HepG2 (cell line): ENCODE results near the gene H2AZ2. TPM values are rescaled to one million over a fixed set of nuclear protein-coding genes. Genes with fewer than 3 reads are reported as not detected.

ENCODE experiments used
- ATAC-seq: fragments of 200-7000 bp; cut with Tn5 transposase; 3 replicates; pipeline ENCODE4 v1.9.1; 2020; ENCODE audit warnings: mild to moderate bottlenecking, moderate library complexity
- BruUV-seq: library from RNA; stranded (reverse); fragments of 400-500 nt; replicated peaks from 2 replicates; lab custom pipeline; 2021; lab: Mats Ljungman, UMichigan
- CTCF ChIA-PET: fragments of 300-600 bp; formaldehyde crosslinking; extraction: SDS; loops from one replicate; lab custom pipeline; 2021; ENCODE audit warnings: low total read pairs, inconsistent platforms, low intra/inter-chr PET ratio; lab: Yijun Ruan, JAX
- POLR2A ChIA-PET: fragments of 350-600 bp; sonication (Branson Sonifier 250); formaldehyde crosslinking; loops from one replicate; lab custom pipeline; 2020; ENCODE audit warnings: antibody characterized with exemption, inconsistent platforms; lab: Yijun Ruan, JAX
- DNase-seq: peaks from one replicate; pipeline ENCODE4 v3.0.0-alpha.2; 2015; ENCODE audit warnings: low spot score
- FAIRE-seq: peaks from 3 replicates; lab custom pipeline; 2011; peaks lifted over from hg19 to GRCh38; lab: Jason Lieb, UNC
- H2AFZ ChIP-seq: one replicate; pipeline ENCODE4 v1.6.1; 2011; ENCODE audit warnings: low read length, inconsistent platforms
- H3K27ac ChIP-seq: fragments of 300-600 bp; 3 replicates; pipeline ENCODE4 v1.8.0; 2011; ENCODE audit warnings: mixed run types, mild to moderate bottlenecking, mixed read lengths, low read length, inconsistent platforms; ENCODE audit not compliant: insufficient read depth; ENCODE audit errors: extremely low read length
- H3K27me3 ChIP-seq, 2 experiments: fragments of 200-600 bp in 1 of 2; 2 replicates in 1 of 2; 3 replicates in 1 of 2; pipeline versions ENCODE4 v1.6.0 to v1.8.0; 2011; ENCODE audit warnings: low read length in 2 of 2, mild to moderate bottlenecking in 2 of 2, moderate library complexity in 2 of 2, inconsistent platforms in 1 of 2; ENCODE audit not compliant: insufficient read depth in 2 of 2, control insufficient read depth in 1 of 2
- H3K36me3 ChIP-seq, 2 experiments: fragments of 200-600 bp in 1 of 2; replicated peaks in 1 of 2; 2 replicates in 1 of 2; 3 replicates in 1 of 2; pipeline versions ENCODE4 v1.5.1 to v1.8.0; 2011; ENCODE audit warnings: low read length in 2 of 2, inconsistent platforms in 1 of 2; ENCODE audit not compliant: insufficient read depth in 2 of 2, control insufficient read depth in 1 of 2
- H3K4me1 ChIP-seq: 2 replicates; pipeline ENCODE4 v1.5.1; 2012; ENCODE audit warnings: low read length, inconsistent platforms; ENCODE audit not compliant: insufficient read depth
- H3K4me2 ChIP-seq: 2 replicates; pipeline ENCODE4 v1.6.0; 2011; ENCODE audit warnings: low read depth, low read length, inconsistent platforms
- H3K4me3 ChIP-seq, 3 experiments: fragments of 200-600 bp in 1 of 3; sonication (generic), shearing (Covaris generic) in 1 of 3; replicated peaks in 1 of 3; 2 replicates each; pipeline ENCODE4 v1.5.1; 2011 to 2016; ENCODE audit warnings: low read length in 3 of 3, inconsistent platforms in 2 of 3, low read depth in 2 of 3, mild to moderate bottlenecking in 2 of 3, control low read depth in 1 of 3, mixed read lengths in 1 of 3; ENCODE audit not compliant: insufficient read depth in 1 of 3
- H3K79me2 ChIP-seq: one replicate; pipeline ENCODE4 v1.6.1; 2011; ENCODE audit warnings: low read length, inconsistent platforms; ENCODE audit not compliant: insufficient read depth
- H3K9ac ChIP-seq: 2 replicates; pipeline ENCODE4 v1.6.0; 2011; ENCODE audit warnings: mild to moderate bottlenecking, low read depth, low read length, inconsistent platforms; ENCODE audit not compliant: insufficient read depth
- H3K9me3 ChIP-seq: 2 replicates; pipeline ENCODE4 v1.5.1; 2012; ENCODE audit warnings: mild to moderate bottlenecking, low read length
- H4K20me1 ChIP-seq: 2 replicates; pipeline ENCODE4 v1.6.0; 2011; ENCODE audit warnings: inconsistent platforms, mild to moderate bottlenecking, low read length, moderate library complexity; ENCODE audit not compliant: insufficient read depth
- CEBPB ChIP-seq: IDR thresholded peaks from 2 replicates; pipeline ENCODE4 v1.6.1; 2011; ENCODE audit warnings: low read depth, low read length, improper control_type of control experiment, borderline replicate concordance
- CEBPG ChIP-seq: IDR thresholded peaks from 2 replicates; pipeline ENCODE4 v1.6.1; 2016
- FOXP1 ChIP-seq, 2 experiments: fragments of 450-650 bp in 1 of 2; IDR thresholded peaks; 2 replicates each; pipeline ENCODE4 v1.6.1; 2017 to 2018; ENCODE audit warnings: antibody characterized with exemption in 1 of 2
- GATAD2A ChIP-seq: IDR thresholded peaks from 2 replicates; pipeline ENCODE4 v1.6.1; 2016
- HMG20B ChIP-seq: conservative IDR thresholded peaks from 2 replicates; pipeline ENCODE4 v1.6.1; 2016; ENCODE audit warnings: missing genetic modification reagents, missing compliant biosample characterization
- LCORL ChIP-seq, 2 experiments: fragments of 450-650 bp in 1 of 2; sonication (generic) in 1 of 2; formaldehyde crosslinking in 1 of 2; IDR thresholded peaks; 2 replicates each; pipeline versions ENCODE4 v1.5.0 to v1.6.1; 2017 to 2020; ENCODE audit warnings: antibody characterized with exemption in 1 of 2, missing genetic modification reagents in 1 of 2
- MYC ChIP-seq: sonication (generic); formaldehyde crosslinking; IDR thresholded peaks from 2 replicates; pipeline ENCODE4 v1.9.0; 2021; ENCODE audit warnings: missing genetic modification reagents, borderline replicate concordance
- NFATC3 ChIP-seq: sonication (generic); formaldehyde crosslinking; IDR thresholded peaks from 2 replicates; pipeline ENCODE4 v1.5.1; 2020; ENCODE audit warnings: mild to moderate bottlenecking, missing genetic modification reagents
- NR2C2 ChIP-seq: sonication (generic); formaldehyde crosslinking; IDR thresholded peaks from 2 replicates; pipeline ENCODE4 v1.4.0; 2020; ENCODE audit warnings: missing genetic modification reagents, mild to moderate bottlenecking, moderate library complexity, borderline replicate concordance
- NR2F2 ChIP-seq: IDR thresholded peaks from 2 replicates; pipeline ENCODE4 v1.6.1; 2012; ENCODE audit warnings: low read depth, inconsistent platforms, borderline replicate concordance
- ONECUT2 ChIP-seq: sonication (generic); formaldehyde crosslinking; IDR thresholded peaks from 2 replicates; pipeline ENCODE4 v1.4.0; 2020; ENCODE audit warnings: missing genetic modification reagents
- PHF21A ChIP-seq: sonication (generic); formaldehyde crosslinking; IDR thresholded peaks from 2 replicates; pipeline ENCODE4 v1.5.0; 2020; ENCODE audit warnings: mild to moderate bottlenecking, missing genetic modification reagents
- SOX13 ChIP-seq, 3 experiments: fragments of 450-650 bp in 1 of 3; sonication (generic) in 1 of 3; formaldehyde crosslinking in 1 of 3; IDR thresholded peaks in 2 of 3; conservative IDR thresholded peaks in 1 of 3; 2 replicates each; pipeline versions ENCODE4 v1.5.0 to v1.6.1; 2016 to 2020; ENCODE audit warnings: antibody characterized with exemption in 1 of 3, mild to moderate bottlenecking in 1 of 3, missing compliant biosample characterization in 1 of 3, missing genetic modification reagents in 1 of 3, moderate library complexity in 1 of 3
- YEATS4 ChIP-seq: sonication (generic); formaldehyde crosslinking; IDR thresholded peaks from 2 replicates; pipeline ENCODE4 v1.4.0; 2020; ENCODE audit warnings: missing genetic modification reagents, borderline replicate concordance
- ZMYM4 ChIP-seq: sonication (generic); formaldehyde crosslinking; IDR thresholded peaks from 2 replicates; pipeline ENCODE4 v1.8.1; 2023; ENCODE audit warnings: mild to moderate bottlenecking, missing genetic modification reagents
- ZNF180 ChIP-seq: sonication (generic); formaldehyde crosslinking; IDR thresholded peaks from 2 replicates; pipeline ENCODE4 v1.4.0; 2020; ENCODE audit warnings: low read depth, missing genetic modification reagents, borderline replicate concordance
- ZNF263 ChIP-seq: sonication (generic); formaldehyde crosslinking; IDR thresholded peaks from 2 replicates; pipeline ENCODE4 v1.4.0; 2020; ENCODE audit warnings: missing genetic modification reagents
- WGBS: methylation state at CpG from one replicate; pipeline ENCODE4 v1.1.6; 2017; ENCODE audit warnings: low lambda C conversion rate; 5-methylcytosine and 5-hydroxymethylcytosine counted together
- in situ Hi-C: cut with HindIII; loops from 2 replicates; pipeline ENCODE4 v1.10.0; 2017; ENCODE audit warnings: low pct_unique_long_range_greater_than_20kb; ENCODE audit not compliant: extremely low pct_ligation_motif_present
- intact Hi-C: fragments of 100-400 bp; cut with micrococcal nuclease; formaldehyde crosslinking; loops from one replicate; pipeline ENCODE4 v1.10.0; 2022; ENCODE audit not compliant: unreplicated experiment
- polyA plus RNA-seq, 8 experiments: library from polyadenylated mRNA; depleted of rRNA in 3 of 8; stranded (reverse) in 7 of 8; unstranded in 1 of 8; fragments of >200 nt; fragmentation: Illumina TruSeq in 4 of 8; extraction: Trizol in 4 of 8; gene quantifications; 2 replicates each; pipeline versions ENCODE4 v1.2.1 to v1.2.3, GENCODE V29; 2011 to 2016; ENCODE audit warnings: low read depth in 4 of 8, missing spikeins in 1 of 8, mixed read lengths in 1 of 8; ENCODE audit not compliant: insufficient read depth in 1 of 8
- total RNA-seq, 5 experiments: library from RNA; depleted of rRNA; stranded (reverse); fragments of >200 nt; fragmentation: Illumina TruSeq; extraction: Trizol; gene quantifications; 2 replicates each; pipeline ENCODE4 v1.2.3, GENCODE V29; 2016; ENCODE audit warnings: low read depth in 1 of 5
- TF ChIP-seq, protein P1 (sequence below): sonication (generic); formaldehyde crosslinking; IDR thresholded peaks from 2 replicates; pipeline ENCODE4 v1.4.0; 2020; ENCODE audit warnings: mild to moderate bottlenecking, missing genetic modification reagents
- TF ChIP-seq, protein P2 (sequence below): sonication (generic); formaldehyde crosslinking; IDR thresholded peaks from 2 replicates; pipeline ENCODE4 v1.4.0; 2020; ENCODE audit warnings: mild to moderate bottlenecking, missing genetic modification reagents

The H2AZ2 gene
- total and polyA plus RNA-seq, 2 of the 13 experiments (the other 11 are each of a cell fraction or from before 2014, with no cell fraction given), result 121 to 223 TPM

GRCh38 chr7:44893710-44894234 is 45.9 kb upstream of the H2AZ2 start:
- CTCF ChIA-PET, result no interaction called here
- POLR2A ChIA-PET, result interaction anchor here (2.4 kb wide), 1 partner anchor 9 kb away, joined by 12 read pairs; the partner anchor contains the start of gene PURB
- no peak overlapping the region for H3K27ac ChIP-seq
- 4% methylated on average over 8 of the region's 8 CpGs for WGBS
- no peaks in the 10 kb centered on the region for H4K20me1 ChIP-seq
- TF ChIP-seq, protein P1, sequence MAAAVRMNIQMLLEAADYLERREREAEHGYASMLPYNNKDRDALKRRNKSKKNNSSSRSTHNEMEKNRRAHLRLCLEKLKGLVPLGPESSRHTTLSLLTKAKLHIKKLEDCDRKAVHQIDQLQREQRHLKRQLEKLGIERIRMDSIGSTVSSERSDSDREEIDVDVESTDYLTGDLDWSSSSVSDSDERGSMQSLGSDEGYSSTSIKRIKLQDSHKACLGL (CRISPR knock-in tag), result no peak
- TF ChIP-seq LCORL (IDR thresholded peaks at IDR 0.05) (no peak), LCORL (CRISPR knock-in tag; IDR thresholded peaks at IDR 0.05) (0 out of 2 replicates have a peak, but pooled peaks have one; percentile 21), CEBPG (CRISPR knock-in tag) (peak; percentile 79), NFATC3 (CRISPR knock-in tag) (no peak), SOX13 (IDR thresholded peaks at IDR 0.05) (no peak), SOX13 (CRISPR knock-in tag; conservative IDR thresholded peaks at IDR 0.05 in 1 of 2, IDR thresholded peaks at IDR 0.05 in 1 of 2) (0 out of 4 replicates have a peak, but pooled peaks of 1 of the 2 experiments have one; percentile 7), NR2F2 (no peak), HMG20B (CRISPR knock-in tag) (0 out of 2 replicates have a peak, but pooled peaks have one; percentile 35), YEATS4 (0 out of 2 replicates have a peak, but pooled peaks have one; percentile 29), ZNF263 (CRISPR knock-in tag) (0 out of 2 replicates have a peak, but pooled peaks have one; percentile 43), ONECUT2 (CRISPR knock-in tag) (peak; percentile 69), ZNF180 (no peak), CEBPB (peak; percentile 46; the same call in 1 of the 2 replicates), MYC (0 out of 2 replicates have a peak, but pooled peaks have one; percentile 23), FOXP1 (IDR thresholded peaks at IDR 0.05) (no peak), FOXP1 (CRISPR knock-in tag; IDR thresholded peaks at IDR 0.05) (no peak), ZMYM4 (0 out of 2 replicates have a peak, but pooled peaks have one; percentile 17), GATAD2A (CRISPR knock-in tag) (peak; percentile 57), NR2C2 (CRISPR knock-in tag) (no peak), PHF21A (peak; percentile 83)
- TF ChIP-seq, protein P2, sequence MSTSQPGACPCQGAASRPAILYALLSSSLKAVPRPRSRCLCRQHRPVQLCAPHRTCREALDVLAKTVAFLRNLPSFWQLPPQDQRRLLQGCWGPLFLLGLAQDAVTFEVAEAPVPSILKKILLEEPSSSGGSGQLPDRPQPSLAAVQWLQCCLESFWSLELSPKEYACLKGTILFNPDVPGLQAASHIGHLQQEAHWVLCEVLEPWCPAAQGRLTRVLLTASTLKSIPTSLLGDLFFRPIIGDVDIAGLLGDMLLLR, result no peak
- TF ChIP-seq, all 625 proteins: peak for 12
- H3K4me3 ChIP-seq, result no peak overlapping the region; a peak in 1 of 6 replicates
- no peak overlapping the region for H2AFZ ChIP-seq
- BruUV-seq, result no TSS peak
- DNase-seq (no peak), ATAC-seq (peak; percentile 77), FAIRE-seq (no peak)
- H3K4me2 ChIP-seq, result peak overlapping the region; percentile 51
- H3K79me2 ChIP-seq, result no peaks in the 10 kb centered on the region
- intact Hi-C loops, result no loop called here
- H3K4me1 ChIP-seq, result peaks cover 24% of the 10 kb centered on the region
- H3K27me3 ChIP-seq, result no peaks in the 10 kb centered on the region
- H3K9me3 ChIP-seq, result no peaks in the 10 kb centered on the region
- in situ Hi-C loops, result no loop called here
- H3K9ac ChIP-seq, result no peak overlapping the region
- no peaks in the 10 kb centered on the region for H3K36me3 ChIP-seq
